GM21423 (cell line): ENCODE measurements around the gene RAE1.

Experiments
- ATAC-seq: cut with Tn5 transposase; IDR thresholded peaks from one replicate; pipeline ENCODE4 v1.9.1; 2021; ENCODE audit warnings: mild to moderate bottlenecking, moderate library complexity; ENCODE audit not compliant: unreplicated experiment

Gene RAE1

DNA sequence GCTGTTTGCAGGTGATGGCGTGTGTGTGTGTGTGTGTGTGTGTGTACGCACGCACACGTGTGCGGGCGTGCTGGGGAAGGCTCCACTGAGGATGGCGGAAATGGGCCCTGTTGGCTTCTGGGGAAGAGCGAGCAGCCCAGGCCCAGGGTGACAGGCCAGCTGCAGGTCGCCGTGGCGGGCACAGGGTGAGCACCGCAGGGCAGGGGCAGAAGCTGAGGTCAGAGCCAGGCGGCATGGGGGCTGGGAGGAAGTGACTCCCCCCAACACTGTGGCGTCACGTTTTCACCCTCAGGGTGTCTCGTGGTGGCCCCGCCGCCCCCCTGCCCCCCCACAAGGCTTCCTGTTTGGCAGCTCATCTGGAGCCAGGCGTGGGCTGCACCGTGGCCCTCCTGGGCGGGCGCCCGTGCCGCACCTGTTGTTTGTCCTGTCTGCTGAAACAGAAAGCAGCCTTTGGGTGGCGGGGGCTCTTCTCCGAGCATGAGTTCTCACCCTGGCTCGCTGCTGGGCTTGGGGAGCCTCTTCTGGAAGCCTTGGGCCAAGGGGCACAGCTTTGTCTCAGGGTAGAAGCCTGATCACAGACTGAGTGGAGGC, 47.3 kb downstream of the RAE1 start:
- peak; percentile 54 for ATAC-seq

DNA sequence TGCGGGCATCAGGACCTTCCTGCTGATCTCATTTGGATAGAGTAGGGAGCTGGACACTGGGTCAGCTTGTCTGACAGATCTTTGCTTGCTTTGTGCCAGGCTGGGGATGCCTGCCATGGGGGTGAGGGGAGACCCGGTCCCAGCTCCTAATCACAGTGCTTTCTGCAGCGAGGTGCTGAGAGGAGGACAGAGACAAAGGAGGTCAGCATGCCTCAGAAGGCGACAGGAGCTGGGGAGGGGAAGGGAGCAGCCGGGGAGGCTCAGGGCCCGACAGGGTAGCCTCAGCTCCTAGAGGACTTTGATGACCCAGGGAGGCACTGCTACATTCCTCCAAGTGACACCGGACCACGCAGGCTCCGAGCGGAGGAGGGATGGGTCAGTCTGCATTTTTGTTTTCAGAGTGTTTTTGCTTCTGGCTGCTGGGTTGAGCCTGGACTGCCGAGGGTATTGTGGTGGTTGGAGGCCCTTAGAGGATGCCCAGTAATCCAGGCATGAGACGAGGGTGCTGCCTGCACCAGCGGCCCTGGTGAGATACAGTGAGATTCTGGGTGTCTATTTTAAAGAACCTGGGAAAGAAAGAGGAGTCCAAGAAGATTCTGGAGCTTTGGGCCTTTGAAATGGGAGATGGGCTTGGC, 48.0 kb downstream of the RAE1 start:
- no peak for ATAC-seq

DNA sequence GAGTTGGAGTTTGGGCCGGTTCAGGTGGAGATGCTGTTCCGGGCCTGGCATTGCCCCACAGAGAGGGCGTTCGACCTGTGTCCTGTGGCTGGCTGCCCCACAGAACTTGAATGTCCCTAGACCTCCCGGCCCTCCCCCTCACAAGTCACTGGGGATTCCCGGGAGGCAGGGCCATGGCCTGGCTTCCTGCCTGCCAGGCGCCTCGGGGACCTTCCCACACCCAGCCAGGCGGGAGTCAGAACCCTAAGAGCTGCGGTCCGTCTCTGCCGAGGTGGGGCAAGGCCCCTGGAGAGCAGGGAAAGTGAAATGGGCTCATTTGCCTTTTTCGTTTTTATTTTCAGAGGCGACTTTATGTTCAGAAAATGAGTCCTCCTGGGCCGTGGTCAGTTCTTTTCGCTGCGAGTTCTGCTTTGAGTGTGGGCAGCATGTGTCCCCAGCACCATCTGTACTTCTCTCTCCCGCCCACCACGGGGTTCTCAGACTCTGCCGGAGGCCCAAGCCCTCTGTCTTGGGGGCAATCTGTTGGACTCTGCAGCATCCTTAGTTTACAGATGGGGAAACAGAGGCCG, 48.6 kb downstream of the RAE1 start:
- ATAC-seq, result peak; percentile 50

DNA sequence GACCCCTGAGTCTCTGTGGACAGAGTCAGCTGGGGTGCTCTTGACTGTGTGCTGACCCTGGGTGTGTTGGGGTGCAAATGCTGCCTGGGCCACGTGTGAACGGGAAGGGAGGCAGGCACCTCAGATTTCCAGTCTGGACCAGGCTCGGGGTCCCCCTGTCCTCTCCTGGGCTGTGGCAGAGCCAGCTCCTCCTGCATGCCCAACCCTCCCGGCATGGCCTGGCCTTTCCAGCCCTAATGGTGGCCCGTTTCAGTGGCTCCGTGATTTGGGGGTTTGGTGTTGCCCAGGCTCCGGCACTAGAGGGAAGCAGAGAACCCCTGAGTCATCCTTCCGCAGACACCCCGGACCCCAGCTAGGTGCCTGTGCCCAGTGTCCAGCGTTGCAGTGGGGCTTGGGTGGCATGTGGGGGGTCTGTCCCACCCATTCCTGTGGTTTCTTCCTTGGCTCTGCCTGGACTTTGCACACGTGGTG, 49.2 kb downstream of the RAE1 start:
- no peak for ATAC-seq

DNA sequence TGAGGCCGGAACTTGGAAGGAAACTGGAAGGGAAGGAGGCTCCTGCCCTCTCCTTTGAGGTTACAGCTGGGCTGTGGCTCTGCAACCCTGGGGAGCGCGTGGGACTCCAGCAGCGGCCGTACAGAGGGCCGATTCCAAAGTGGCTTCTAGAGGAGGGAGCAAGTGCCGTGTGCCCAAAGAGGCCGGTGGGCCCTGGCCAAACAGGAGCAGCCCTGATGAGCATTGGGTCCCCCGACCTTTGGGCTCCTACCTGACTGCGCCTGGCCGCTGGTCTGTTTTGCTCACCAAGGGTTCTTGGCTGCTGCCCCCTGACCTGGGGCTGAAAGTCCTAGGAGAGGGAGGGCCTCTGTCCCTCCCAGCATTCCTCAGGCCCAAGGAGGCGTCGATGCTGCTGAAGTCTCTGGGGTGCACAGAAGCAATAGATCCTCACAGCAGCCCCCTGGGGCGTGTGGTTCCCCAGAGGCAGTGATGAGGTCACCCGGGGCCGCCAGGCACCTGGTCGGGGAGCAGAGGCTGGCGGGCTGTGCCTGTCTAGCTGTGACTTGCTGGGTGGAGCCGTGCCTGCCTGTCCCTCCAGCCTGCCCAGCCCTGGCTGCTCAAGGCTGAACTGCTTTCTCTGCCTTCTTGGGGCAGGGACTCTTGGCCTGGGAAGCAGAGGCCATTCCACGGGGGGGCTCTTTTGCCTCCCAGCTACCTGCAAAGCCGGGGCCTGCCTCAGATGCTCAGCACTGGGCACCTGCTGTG, 49.9 kb downstream of the RAE1 start:
- peak; percentile 17 for ATAC-seq

GRCh38 chr20:57401565-57401918, 50.5 kb downstream of the RAE1 start:
- ATAC-seq, result no peak

DNA sequence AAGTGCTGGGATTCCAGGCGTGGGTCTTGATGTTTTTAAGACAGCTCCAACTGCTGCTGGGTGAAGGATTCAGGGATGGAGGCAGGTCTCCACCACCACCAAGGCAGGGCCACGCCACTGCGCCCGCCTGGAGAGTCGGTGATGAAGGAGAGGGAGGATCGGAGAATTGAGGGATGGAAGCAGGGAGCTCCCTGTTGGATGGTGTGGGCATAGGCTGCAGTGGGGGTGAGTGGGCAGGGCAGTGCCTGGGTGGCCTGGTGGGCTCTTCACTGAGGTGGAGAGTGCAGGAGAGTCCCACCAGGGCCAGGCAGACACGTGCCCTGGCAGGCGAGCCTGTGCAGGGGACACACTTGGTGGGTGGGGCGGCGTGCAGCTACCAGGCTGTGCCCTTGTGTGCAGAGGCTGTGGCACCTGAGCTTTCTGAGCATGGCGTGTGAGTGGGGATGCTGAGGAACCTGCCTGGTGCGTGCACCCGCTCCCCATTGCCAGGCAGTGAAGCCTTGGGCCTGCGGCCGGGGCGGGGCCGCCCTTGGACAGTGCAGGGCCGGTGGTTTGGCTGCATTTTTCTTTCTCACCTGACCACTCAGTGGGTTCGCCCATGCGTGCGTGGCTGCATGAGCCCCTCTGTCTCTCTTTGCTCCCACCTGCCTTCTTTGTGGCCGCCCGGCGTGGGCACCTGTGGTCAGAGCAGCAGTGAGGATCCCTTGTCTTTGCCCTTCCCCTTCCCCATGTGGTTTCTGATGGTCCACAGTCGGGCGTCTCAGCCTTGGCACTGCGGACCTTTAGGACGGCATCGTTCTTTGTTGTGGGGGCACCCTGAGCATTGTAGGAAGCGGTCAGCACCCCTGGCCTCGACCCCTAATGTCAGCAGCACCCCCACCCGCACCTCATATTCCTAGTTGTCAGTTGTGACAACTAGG, 51.4 kb downstream of the RAE1 start:
- no peak for ATAC-seq

GRCh38 chr20:57403216-57403615, 52.2 kb downstream of the RAE1 start:
- ATAC-seq, result no peak

GRCh38 chr20:57404006-57404405, 53.0 kb downstream of the RAE1 start:
- no peak for ATAC-seq

- no peak for ATAC-seq
Observed at GRCh38 chr20:57404419-57405072, 53.5 kb downstream of the RAE1 start.

DNA sequence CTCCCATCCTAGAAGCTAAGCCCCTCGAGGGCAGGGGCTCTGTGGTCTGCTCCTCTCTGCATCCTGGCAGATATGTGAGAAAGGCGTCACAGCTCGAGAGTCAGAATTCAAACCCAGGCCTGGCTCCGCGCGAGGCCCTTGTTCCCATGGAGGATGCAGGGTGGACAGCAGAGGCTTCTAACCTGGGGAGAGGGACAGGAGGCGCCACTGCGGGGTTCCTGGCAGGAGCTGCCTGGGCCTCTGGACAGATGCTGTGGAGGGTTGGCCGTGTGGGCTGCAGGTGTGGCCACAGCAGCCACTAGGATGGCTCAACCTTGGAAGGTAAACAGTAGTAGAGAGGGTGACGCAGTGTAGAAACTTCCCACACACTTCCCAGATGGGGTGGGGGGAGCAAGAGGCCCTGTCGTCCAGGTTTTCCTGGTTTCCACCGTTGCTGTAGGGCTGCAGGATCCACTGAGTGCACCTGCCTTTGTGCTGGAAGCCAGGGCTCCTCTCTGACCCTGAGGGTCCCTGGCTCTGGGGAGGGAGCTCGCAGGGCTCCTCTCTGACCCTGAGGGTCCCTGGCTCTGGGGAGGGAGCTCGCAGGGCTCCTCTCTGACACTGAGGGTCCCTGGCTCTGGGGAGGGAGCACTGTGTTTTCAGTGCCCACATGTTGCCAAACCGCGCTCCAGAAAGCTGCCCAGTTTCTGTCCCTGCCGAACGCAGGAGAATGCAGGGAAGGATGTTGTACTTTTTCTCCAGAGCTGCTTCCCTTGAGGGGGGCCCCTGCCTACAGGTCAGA, 54.4 kb downstream of the RAE1 start:
- no peak for ATAC-seq

DNA sequence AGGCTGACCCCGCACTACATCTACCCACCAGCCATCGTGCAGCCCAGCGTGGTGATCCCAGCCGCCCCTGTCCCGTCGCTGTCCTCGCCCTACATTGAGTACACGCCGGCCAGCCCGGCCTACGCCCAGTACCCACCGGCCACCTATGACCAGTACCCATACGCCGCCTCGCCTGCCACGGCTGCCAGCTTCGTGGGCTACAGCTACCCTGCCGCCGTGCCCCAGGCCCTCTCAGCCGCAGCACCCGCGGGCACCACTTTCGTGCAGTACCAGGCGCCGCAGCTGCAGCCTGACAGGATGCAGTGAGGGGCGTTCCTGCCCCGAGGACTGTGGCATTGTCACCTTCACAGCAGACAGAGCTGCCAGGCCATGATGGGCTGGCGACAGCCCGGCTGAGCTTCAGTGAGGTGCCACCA, 56.5 kb downstream of the RAE1 start:
- no peak for ATAC-seq

- ATAC-seq, result no peak
Observed at GRCh38 chr20:57408131-57408530, 57.1 kb downstream of the RAE1 start.

DNA sequence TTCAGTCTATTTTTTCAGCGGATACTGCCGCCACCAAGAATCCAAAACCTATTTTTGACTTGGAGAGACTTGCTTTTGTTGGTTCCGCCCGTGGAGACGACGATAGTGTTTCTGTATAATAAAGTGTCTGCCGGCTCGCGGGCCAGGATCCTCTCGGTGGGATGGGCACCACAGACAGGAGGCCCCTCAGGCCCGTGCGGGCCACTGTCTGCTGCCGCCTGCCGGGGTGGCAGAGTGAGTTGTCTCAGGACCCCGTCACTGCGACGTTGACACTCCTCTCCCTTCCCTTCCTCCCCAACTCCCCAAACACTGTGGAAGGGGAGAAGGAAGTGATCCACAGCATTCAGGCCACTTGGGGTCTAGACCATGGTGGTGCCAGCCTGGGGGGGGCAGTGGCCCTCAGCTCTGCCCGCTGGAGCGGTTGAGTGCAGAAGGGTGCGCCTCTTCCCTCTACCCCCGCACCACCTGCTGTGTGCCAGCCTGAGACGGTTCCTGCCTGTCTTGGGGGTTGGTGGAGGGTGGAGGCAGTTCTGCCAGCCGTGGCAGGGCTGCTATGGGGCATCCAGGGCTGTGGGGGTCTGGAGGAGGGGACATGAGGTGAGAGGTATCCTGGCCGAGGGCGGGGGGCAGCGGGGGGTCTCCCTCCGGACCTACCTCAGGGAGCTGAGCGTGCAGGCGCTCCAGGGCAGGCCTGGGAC, 57.6 kb downstream of the RAE1 start:
- no peak for ATAC-seq

GRCh38 chr20:57409316-57409671, 58.2 kb downstream of the RAE1 start:
- ATAC-seq, result no peak

- no peak for ATAC-seq
Observed at GRCh38 chr20:57409672-57410397, 58.8 kb downstream of the RAE1 start.

DNA sequence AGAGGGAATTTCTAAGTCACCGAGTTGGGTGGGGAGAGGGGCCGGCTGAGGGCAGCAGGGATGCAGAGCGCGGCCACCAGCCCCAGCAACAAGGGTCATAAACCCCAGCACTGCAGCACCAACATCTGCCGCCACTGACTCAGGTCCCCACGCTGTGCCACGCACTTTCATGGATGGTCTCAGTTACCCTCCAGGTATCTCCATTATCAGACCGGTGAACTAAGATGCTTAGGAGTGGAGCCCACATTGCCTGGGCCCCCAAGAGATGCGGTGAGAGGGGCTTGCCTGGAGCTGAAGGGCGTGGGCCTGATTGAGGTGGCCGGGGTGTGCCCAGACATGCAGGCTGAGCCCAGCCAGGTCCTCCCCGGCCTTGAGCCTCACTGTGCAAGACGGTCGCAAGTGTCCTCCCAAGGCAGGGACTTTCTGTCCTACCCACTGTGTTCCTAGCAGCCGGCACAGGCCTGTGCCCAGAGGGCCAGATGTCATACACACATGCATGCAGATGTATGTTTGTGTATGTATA, 59.4 kb downstream of the RAE1 start:
- ATAC-seq, result no peak

- no peak for ATAC-seq
Observed at GRCh38 chr20:57410924-57411323, 59.9 kb downstream of the RAE1 start.
